ENCODE results near the gene CLEC9A. TPM values are rescaled to one million over a fixed set of nuclear protein-coding genes. Genes with fewer than 3 reads are reported as not detected.

CLEC9A gene
- total and polyA plus RNA-seq, 2 donors, result 12.6 to 16.2 TPM

DNA sequence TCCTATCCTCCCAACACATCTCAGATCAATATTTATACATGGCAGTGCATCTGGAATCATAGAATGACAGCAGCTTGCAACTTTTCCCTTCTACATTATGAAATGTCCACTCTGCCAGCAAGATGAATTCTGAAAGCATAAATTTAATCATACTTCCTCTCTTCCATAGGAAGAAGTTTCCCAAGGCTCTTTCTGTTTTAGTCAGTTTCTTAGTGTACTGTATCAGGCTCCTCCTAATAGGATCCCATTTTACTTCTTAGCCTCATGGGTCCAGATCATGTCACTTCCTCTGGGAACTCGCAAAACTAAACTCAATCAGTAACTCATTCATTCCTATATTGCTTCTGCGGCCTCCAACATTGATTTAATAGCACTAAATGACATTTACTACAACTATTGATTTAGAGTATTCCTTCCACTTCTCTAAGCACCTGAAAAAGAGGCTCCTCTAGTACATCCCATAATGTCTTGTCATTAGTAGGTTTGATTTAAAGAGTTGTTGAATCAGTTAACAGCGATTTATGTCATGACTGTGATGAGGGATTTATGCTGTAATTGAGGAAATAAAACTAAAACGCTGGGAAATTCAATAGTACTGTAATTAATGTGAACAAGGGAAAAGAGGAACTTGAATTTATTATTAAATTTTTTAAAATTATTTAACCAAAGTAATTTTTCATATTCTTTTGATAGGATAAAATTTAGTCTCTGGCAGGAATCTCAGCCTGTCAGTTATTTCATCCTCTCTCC is 64.3 kb downstream of the CLEC9A start:
- Histone ChIP-seq H3K4me1 (ENCODE audit: control insufficient read depth in 2 of 2, insufficient read depth in 2 of 2, low read length in 2 of 2) (no peaks in the 10 kb centered on the region), H3K27me3 (ENCODE audit: control insufficient read depth in 2 of 2, insufficient read depth in 1 of 2, low read length in 1 of 2) (no peaks in the 10 kb centered on the region), H3K27ac (ENCODE audit: low read depth in 1 of 2, low read length in 1 of 2) (peak overlapping the region in 1 of 2 donors; percentile 32), H3K36me3 (ENCODE audit: control insufficient read depth in 2 of 2, insufficient read depth in 2 of 2, low read length in 1 of 2) (no peaks in the 10 kb centered on the region), H3K4me3 (ENCODE audit: low read length in 2 of 2) (no peak overlapping the region), H3K9me3 (ENCODE audit: control insufficient read depth in 2 of 2, insufficient read depth in 1 of 2, low read length in 1 of 2) (no peaks in the 10 kb centered on the region)
- 58% methylated on average over 4 of the region's 4 CpGs for WGBS
- no peak for DNase-seq (ENCODE audit: low read depth in 6 of 9, low spot score in 9 of 9)

DNA sequence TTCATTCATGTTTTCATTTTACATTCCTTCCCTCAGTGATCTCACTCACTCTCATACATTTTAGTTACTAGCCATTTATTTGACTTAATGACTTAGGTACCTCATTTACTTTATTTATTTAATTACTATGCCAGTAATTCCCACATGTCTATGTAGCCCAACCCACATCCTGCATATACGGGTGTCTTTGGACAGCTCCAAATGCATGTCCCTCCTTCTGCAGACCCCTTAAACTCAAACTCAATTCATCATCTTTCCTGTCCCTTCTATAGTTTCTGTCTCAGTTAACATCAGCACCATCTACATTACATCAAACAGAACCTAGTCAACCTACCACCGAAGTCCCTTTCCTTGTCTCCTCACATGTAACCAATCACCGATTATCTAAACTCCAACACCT is 65.5 kb downstream of the CLEC9A start:
- WGBS, result 93% methylated on average over 3 of the region's 3 CpGs
- no peak overlapping the region for H3K27ac ChIP-seq (ENCODE audit: low read depth in 1 of 2, low read length in 1 of 2)
- no peak for DNase-seq (ENCODE audit: low read depth in 6 of 9, low spot score in 9 of 9)
- no peaks in the 10 kb centered on the region for H3K36me3 ChIP-seq (ENCODE audit: control insufficient read depth in 2 of 2, insufficient read depth in 2 of 2, low read length in 1 of 2)
- no peaks in the 10 kb centered on the region for H3K4me1 ChIP-seq (ENCODE audit: control insufficient read depth in 2 of 2, insufficient read depth in 2 of 2, low read length in 2 of 2)
- H3K9me3 ChIP-seq (ENCODE audit: control insufficient read depth in 2 of 2, insufficient read depth in 1 of 2, low read length in 1 of 2), result no peaks in the 10 kb centered on the region
- no peak overlapping the region for H3K4me3 ChIP-seq (ENCODE audit: low read length in 2 of 2)
- H3K27me3 ChIP-seq (ENCODE audit: control insufficient read depth in 2 of 2, insufficient read depth in 1 of 2, low read length in 1 of 2), result no peaks in the 10 kb centered on the region

DNA sequence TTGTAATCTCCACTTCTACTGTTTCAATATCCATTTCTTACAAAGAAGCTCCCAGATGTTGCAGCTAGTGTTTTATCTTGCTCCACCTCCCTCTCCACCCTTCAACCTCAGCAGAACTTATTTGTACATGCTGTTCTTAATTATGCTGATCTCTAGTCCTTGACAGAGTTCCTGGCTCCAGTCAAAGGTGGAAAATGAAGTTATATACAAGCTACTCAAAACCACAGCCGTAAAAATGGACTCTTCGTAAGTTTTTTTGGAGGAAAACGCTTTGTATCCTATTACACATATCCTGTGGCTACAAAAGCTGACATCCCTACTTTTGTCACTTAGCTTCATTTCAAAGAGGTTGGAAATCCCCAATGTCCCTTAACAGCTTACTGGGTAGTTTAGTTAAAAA is 67.0 kb downstream of the CLEC9A start:
- H3K36me3 ChIP-seq (ENCODE audit: control insufficient read depth in 2 of 2, insufficient read depth in 2 of 2, low read length in 1 of 2), result no peaks in the 10 kb centered on the region
- peaks cover 0 to 3% of the 10 kb centered on the region in 2 donors for H3K4me1 ChIP-seq (ENCODE audit: control insufficient read depth in 2 of 2, insufficient read depth in 2 of 2, low read length in 2 of 2)
- peak overlapping the region in 1 of 2 donors; percentile 30 for H3K27ac ChIP-seq (ENCODE audit: low read depth in 1 of 2, low read length in 1 of 2)
- DNase-seq (ENCODE audit: low read depth in 6 of 9, low spot score in 9 of 9), result no peak
- no peaks in the 10 kb centered on the region for H3K9me3 ChIP-seq (ENCODE audit: control insufficient read depth in 2 of 2, insufficient read depth in 1 of 2, low read length in 1 of 2)
- 62% methylated on average over 3 of the region's 3 CpGs for WGBS
- no peaks in the 10 kb centered on the region for H3K27me3 ChIP-seq (ENCODE audit: control insufficient read depth in 2 of 2, insufficient read depth in 1 of 2, low read length in 1 of 2)
- H3K4me3 ChIP-seq (ENCODE audit: low read length in 2 of 2), result no peak overlapping the region

DNA sequence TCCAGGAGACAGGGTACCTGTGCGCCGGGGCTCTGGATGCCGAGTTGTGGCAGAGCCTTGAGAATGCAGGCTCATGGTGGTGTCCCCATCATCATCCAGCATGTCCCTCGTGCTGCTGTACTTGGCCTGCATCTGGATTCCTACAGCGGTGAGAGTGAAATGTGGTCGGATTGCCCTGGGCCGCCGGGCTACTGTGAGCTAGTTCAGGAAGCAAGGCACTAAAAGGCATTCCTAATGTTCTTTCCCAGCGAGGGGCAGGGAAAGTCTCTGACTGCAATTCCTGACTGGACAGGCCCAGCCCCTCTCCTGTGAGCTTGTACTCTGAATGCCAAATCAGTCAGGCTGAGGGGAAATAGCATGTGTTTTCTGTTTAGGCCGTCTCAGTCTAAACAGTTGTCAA is 68.3 kb downstream of the CLEC9A start, which contains the start of gene CLEC1A:
Gene CLEC1A, minus strand, starts transcription at position 195 of the 400 bp plus-strand sequence. Its CDS starts 63 bp downstream, at position 132.
- no peak for DNase-seq (ENCODE audit: low read depth in 6 of 9, low spot score in 9 of 9)
- 87% methylated on average over 10 of the region's 10 CpGs for WGBS
- Histone ChIP-seq H3K27me3 (ENCODE audit: control insufficient read depth in 2 of 2, insufficient read depth in 1 of 2, low read length in 1 of 2) (no peaks in the 10 kb centered on the region), H3K36me3 (ENCODE audit: control insufficient read depth in 2 of 2, insufficient read depth in 2 of 2, low read length in 1 of 2) (no peaks in the 10 kb centered on the region), H3K9me3 (ENCODE audit: control insufficient read depth in 2 of 2, insufficient read depth in 1 of 2, low read length in 1 of 2) (no peaks in the 10 kb centered on the region), H3K4me1 (ENCODE audit: control insufficient read depth in 2 of 2, insufficient read depth in 2 of 2, low read length in 2 of 2) (peaks cover 0 to 3% of the 10 kb centered on the region in 2 donors), H3K4me3 (ENCODE audit: low read length in 2 of 2) (peak within 1 kb of the TSS in 1 of 2 donors; percentile 11), H3K27ac (ENCODE audit: low read depth in 1 of 2, low read length in 1 of 2) (peak within 1 kb of the TSS; percentile 49 to 55)

DNA sequence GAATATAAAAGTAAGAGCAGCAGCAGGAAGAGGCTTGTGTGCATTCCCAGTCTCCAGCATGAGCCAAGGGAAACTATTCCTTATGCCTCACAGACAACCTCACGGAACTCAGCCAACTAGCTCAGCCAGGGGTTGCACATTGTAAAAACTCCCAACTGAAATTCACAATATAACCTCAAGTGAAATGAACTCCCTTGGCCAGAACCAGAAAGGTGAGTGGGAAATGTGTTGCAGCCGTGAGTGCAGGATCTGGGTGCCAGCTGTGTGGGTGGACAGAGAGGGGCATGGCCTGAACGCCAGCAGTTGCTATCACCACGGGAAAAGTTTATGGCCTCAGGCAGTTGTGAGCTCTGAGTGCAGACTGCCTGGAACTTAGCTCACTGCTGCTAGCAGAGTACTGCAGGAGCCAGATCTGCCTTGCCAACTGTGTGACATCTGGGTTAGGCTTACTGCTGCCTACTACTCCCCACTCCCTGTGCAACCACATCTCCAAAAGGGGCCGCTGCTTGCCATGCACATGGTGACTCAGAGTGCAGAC is 70.6 kb downstream of the CLEC9A start:
- no peaks in the 10 kb centered on the region for H3K36me3 ChIP-seq (ENCODE audit: control insufficient read depth in 2 of 2, insufficient read depth in 2 of 2, low read length in 1 of 2)
- no peak overlapping the region for H3K4me3 ChIP-seq (ENCODE audit: low read length in 2 of 2)
- WGBS, result 94% methylated on average over 5 of the region's 5 CpGs
- H3K4me1 ChIP-seq (ENCODE audit: control insufficient read depth in 2 of 2, insufficient read depth in 2 of 2, low read length in 2 of 2), result peaks cover 0 to 3% of the 10 kb centered on the region in 2 donors
- no peaks in the 10 kb centered on the region for H3K27me3 ChIP-seq (ENCODE audit: control insufficient read depth in 2 of 2, insufficient read depth in 1 of 2, low read length in 1 of 2)
- H3K27ac ChIP-seq (ENCODE audit: low read depth in 1 of 2, low read length in 1 of 2), result peak overlapping the region in 1 of 2 donors; percentile 34
- DNase-seq (ENCODE audit: low read depth in 6 of 9, low spot score in 9 of 9), result no peak
- H3K9me3 ChIP-seq (ENCODE audit: control insufficient read depth in 2 of 2, insufficient read depth in 1 of 2, low read length in 1 of 2), result no peaks in the 10 kb centered on the region

DNA sequence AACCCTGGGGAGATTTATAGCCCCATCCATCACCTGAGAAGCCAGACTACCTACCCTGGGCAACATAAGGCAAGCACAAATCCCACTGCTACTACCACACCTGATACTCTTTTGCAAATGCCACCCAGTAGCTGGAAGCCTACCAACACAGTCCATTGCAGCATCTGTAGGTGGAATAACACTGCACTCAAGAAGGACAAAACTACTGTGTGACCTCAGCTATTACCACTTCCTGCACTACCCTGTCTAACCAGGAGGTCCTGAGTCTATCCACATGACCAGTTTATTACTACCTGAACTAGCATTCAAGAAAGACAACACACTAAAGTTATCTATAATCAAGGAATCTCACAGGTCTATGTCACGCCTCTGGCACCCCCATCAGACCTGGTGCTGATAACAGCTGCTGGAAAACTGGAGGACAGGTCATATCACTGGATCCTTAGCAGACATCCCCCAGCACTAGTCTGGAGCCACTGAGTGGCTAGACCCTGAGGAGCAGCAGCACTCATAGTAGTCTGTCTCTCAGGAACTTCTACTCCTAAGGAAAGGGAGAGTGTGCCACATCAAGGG is 71.3 kb downstream of the CLEC9A start:
- H3K4me3 ChIP-seq (ENCODE audit: low read length in 2 of 2), result no peak overlapping the region
- H3K27ac ChIP-seq (ENCODE audit: low read depth in 1 of 2, low read length in 1 of 2), result no peak overlapping the region
- no peak for DNase-seq (ENCODE audit: low read depth in 6 of 9, low spot score in 9 of 9)
- peaks cover 0 to 3% of the 10 kb centered on the region in 2 donors for H3K4me1 ChIP-seq (ENCODE audit: control insufficient read depth in 2 of 2, insufficient read depth in 2 of 2, low read length in 2 of 2)
- no peaks in the 10 kb centered on the region for H3K27me3 ChIP-seq (ENCODE audit: control insufficient read depth in 2 of 2, insufficient read depth in 1 of 2, low read length in 1 of 2)
- 97% methylated on average over 1 of the region's 1 CpG for WGBS
- H3K36me3 ChIP-seq (ENCODE audit: control insufficient read depth in 2 of 2, insufficient read depth in 2 of 2, low read length in 1 of 2), result no peaks in the 10 kb centered on the region
- H3K9me3 ChIP-seq (ENCODE audit: control insufficient read depth in 2 of 2, insufficient read depth in 1 of 2, low read length in 1 of 2), result no peaks in the 10 kb centered on the region

DNA sequence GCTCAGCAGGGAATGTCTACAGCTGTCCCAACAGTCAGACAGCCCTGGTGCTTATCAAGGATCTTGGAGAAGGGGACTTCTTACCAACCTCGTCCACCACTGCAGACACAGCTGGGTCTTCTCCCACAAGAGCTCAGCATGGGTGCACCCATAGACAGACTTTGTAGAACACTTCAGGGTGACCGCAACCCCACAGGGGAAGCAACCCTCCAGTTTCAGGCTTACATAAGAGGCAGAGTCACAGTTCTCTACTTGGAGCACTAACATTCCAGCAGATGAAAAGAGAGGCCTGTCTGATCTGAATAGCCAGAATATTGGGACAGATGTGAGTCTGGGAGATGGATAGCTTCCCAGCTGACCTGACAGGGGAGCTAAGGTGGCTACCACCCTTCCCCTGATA is 71.8 kb downstream of the CLEC9A start:
- no peak for DNase-seq (ENCODE audit: low read depth in 6 of 9, low spot score in 9 of 9)
- Histone ChIP-seq H3K27me3 (ENCODE audit: control insufficient read depth in 2 of 2, insufficient read depth in 1 of 2, low read length in 1 of 2) (no peaks in the 10 kb centered on the region), H3K4me1 (ENCODE audit: control insufficient read depth in 2 of 2, insufficient read depth in 2 of 2, low read length in 2 of 2) (peaks cover 0 to 3% of the 10 kb centered on the region in 2 donors), H3K27ac (ENCODE audit: low read depth in 1 of 2, low read length in 1 of 2) (no peak overlapping the region), H3K4me3 (ENCODE audit: low read length in 2 of 2) (no peak overlapping the region), H3K9me3 (ENCODE audit: control insufficient read depth in 2 of 2, insufficient read depth in 1 of 2, low read length in 1 of 2) (no peaks in the 10 kb centered on the region), H3K36me3 (ENCODE audit: control insufficient read depth in 2 of 2, insufficient read depth in 2 of 2, low read length in 1 of 2) (no peaks in the 10 kb centered on the region)
- 70% methylated on average over 2 of the region's 2 CpGs for WGBS

DNA sequence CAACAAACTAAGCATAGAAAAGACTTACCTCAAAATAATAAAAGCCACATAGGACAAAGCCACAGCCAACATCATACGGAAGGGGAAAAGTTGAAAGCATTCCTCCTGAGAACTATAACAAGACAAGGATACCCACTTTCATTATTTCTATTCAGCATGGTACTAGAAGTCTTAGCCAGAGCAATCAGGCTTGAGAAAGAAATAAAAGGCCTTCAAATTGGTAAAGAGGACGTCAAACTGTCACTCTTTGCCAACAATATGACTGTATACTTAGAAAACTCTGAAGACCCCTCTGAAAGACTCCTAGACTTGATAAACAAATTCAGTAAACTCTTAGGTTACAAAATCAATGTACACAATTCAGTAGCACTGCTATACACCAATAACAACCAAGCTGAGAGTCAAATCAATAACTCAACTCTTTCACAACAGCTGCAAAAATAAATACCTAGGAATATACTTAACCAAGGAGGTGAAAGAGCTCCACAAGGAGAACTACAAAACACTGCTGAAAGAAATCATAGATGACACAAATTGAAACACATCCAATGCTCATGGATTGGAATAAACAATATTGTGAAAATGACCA is 79.9 kb downstream of the CLEC9A start:
- DNase-seq (ENCODE audit: low read depth in 6 of 9, low spot score in 9 of 9), result no peak
- no peaks in the 10 kb centered on the region for H3K27me3 ChIP-seq (ENCODE audit: control insufficient read depth in 2 of 2, insufficient read depth in 1 of 2, low read length in 1 of 2)
- H3K36me3 ChIP-seq (ENCODE audit: control insufficient read depth in 2 of 2, insufficient read depth in 2 of 2, low read length in 1 of 2), result no peaks in the 10 kb centered on the region
- no peak overlapping the region for H3K4me3 ChIP-seq (ENCODE audit: low read length in 2 of 2)
- H3K27ac ChIP-seq (ENCODE audit: low read depth in 1 of 2, low read length in 1 of 2), result no peak overlapping the region
- no peaks in the 10 kb centered on the region for H3K4me1 ChIP-seq (ENCODE audit: control insufficient read depth in 2 of 2, insufficient read depth in 2 of 2, low read length in 2 of 2)
- H3K9me3 ChIP-seq (ENCODE audit: control insufficient read depth in 2 of 2, insufficient read depth in 1 of 2, low read length in 1 of 2), result peaks cover 0 to 10% of the 10 kb centered on the region in 2 donors
- WGBS, result 96% methylated on average over 2 of the region's 2 CpGs

DNA sequence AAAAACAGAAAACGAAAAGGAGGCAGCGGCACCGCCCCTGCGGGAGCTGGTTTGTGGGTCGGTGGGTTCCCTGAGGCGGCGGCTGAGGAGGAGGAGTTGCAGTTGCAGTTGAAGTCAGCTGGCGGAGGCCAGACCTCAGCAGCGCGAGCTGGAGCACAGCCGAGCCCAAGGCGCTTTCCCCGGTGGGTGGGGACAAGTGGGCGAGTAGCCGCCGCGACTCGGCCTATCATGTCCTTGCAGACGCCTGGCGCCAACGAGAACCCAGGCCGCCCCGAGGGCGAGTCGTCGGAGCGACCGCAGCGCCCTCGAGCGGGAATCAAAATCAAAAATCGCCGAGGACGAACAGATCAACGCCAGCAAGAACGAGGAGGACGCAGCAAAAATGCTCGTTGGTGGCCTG is 81.0 kb downstream of the CLEC9A start:
- DNase-seq (ENCODE audit: low read depth in 6 of 9, low spot score in 9 of 9), result no peak

More for the DNA sequence above, 81.0 kb downstream of the CLEC9A start:
- H3K4me3 ChIP-seq (ENCODE audit: low read length in 2 of 2), result no peak overlapping the region
- peaks cover 0 to 10% of the 10 kb centered on the region in 2 donors for H3K9me3 ChIP-seq (ENCODE audit: control insufficient read depth in 2 of 2, insufficient read depth in 1 of 2, low read length in 1 of 2)
- 96% methylated on average over 38 of the region's 38 CpGs for WGBS
- H3K36me3 ChIP-seq (ENCODE audit: control insufficient read depth in 2 of 2, insufficient read depth in 2 of 2, low read length in 1 of 2), result no peaks in the 10 kb centered on the region
- no peak overlapping the region for H3K27ac ChIP-seq (ENCODE audit: low read depth in 1 of 2, low read length in 1 of 2)
- H3K4me1 ChIP-seq (ENCODE audit: control insufficient read depth in 2 of 2, insufficient read depth in 2 of 2, low read length in 2 of 2), result no peaks in the 10 kb centered on the region
- no peaks in the 10 kb centered on the region for H3K27me3 ChIP-seq (ENCODE audit: control insufficient read depth in 2 of 2, insufficient read depth in 1 of 2, low read length in 1 of 2)
